Epidermal melanocyte (primary cell): ENCODE data around the gene SYN1.
"Not testable (repeated sequence)": the region's sequence is repeated elsewhere in the genome, so short reads cannot be mapped to it uniquely, and the experiment has no call there.

Experiments
- DNase-seq: peaks from one replicate; pipeline ENCODE4 v3.0.0; 2011; ENCODE audit warnings: low spot score; ENCODE audit not compliant: insufficient read length

Gene SYN1

DNA sequence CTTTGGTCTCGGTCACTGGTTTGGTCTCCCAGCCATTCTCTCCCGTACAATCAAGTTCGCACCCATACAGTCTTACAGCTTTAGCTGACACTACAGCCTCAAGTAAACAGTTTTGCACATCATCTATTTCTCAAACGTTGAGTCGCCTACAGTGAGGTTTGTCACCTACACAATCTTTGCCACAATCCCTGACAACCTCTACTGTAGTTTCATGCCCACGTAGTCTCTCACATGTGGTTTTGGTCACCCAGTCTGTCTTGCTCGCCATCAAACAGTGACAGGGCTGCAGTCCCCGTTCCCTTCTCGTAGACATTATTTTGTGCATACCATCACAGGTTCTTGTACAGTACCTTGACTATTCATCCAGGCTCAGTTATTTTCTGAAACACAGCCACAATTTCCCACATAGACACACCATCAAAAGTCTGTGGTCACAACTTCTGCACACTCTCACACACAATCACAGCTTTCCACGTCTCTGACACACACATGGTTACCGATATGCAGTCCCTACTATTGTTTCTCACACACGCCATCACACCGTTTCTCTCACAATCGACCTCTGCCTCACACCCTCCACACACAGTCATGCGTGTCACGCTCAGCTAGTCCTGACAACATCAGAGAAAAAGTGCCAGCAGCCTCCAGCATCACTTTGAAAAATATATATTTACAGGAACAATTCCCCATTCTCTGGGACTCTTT is 15.4 kb upstream of the SYN1 start:
- DNase-seq = no peak

DNA sequence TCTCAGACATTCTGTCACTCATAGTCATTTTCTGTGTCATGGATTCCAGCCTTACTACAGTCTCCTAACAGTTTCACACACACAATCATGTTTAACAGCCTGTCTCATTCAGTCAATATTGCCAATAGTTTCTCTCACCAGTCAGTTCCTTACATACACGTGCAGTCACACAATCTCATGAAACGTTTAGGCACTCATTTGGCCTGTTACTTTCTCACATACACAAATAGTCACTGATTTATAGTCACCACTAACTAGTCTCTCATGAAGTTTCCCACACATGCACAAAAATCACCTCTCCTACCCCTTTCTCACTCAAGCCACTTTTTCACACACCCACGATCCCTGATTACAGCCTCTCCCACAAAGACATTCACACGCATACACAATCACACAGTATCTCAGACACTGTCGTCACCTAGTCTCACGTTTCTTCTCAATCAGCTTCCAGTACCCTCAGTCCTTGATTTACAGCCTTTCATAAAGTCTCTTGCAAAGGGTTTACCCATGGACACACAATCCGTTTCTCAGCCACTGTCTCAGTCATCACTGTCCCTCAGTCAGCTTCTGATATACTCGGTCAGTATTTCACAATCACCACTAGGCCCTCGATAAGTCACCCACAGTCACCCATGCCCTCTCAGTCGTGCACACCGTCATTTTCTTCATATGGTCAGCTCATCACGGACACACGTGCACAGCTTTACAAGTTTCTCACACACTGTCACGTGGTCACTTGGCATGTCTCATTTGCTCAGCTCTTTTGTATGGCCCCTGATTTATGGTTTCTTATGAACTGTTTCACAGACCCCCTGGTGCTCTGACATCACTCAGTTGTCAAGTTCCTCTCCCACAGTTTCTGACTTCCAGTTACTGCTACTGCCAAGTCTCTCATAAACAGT is 14.3 kb upstream of the SYN1 start:
- DNase-seq = no peak

DNA sequence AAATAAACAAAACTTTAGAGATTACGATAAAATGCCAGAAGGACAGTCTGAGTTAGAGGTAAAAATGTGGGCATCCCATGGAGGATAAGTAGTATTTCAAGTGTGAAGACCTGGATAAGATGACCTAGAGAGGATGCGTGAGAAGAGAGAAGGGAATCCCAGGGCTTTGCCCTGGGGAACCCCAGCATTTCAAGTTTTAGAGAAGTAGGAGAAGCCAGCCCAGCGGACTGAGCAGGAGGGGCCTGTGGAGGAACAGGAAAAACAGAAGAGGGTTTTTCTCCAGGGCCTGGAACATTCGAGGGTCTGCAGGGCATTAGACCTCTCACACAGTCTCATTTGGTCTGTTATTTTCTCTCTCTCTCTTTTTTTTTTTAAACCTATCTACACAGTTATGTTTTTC is 13.0 kb upstream of the SYN1 start:
- no peak for DNase-seq

DNA sequence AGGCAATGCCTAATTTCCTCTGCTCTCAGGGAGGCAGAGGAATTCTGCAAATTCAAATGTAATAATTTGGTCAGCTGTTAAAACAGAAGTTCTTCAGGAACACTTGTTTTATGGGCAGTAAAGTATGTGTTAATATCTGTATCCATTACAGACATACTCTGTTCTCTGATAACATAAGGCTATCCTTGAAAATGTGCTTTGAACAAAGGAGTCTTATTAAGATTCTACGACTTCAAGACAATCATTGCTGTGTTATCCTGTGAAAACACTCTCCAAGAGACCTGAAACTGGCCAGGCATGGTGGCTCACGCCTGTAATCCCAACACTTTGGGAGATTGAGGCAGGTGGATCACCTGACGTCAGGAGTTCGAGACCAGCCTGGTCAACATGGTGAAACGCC is 12.0 kb upstream of the SYN1 start:
- no peak for DNase-seq

DNA sequence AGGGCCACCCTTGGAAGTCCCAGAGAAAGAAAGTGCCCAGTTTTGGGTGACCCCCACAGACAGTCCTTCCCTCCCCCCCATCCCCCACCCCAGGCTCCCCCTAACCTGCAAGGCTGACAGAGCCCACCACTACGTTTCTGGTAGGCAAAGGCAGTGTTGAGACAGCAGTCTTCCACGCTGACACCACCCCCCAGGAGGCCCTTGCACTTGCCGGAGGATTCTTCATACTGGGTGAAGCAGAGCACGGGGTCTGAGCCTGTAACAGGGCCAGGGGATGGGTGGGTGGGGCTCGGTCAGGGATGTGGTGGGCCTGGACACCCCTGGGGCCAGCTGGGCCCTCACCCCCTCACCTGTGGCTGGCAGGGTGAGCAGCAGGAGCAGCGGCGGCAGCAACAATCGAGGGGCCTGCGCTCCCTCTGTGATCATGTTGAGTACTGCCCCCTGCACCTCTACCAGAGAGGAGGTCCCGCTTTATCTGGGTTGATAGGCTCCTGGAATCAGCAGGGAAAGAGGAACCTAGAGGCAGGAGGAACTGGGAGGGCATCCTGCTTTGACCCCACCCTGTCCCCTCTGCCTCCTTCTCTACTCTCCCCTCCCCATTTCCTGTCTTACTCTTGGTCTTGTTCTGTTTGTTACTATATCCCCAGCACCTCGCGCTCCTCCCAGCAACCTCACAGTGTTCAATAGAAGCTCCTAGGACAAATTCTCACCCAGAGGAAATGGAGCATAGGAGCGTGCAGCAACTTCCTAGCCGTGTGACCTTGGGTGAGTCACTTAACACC is 10.0 kb upstream of the SYN1 start, which contains the start of gene CFP:
CFP (minus strand) TSS at position 512 of the 782 bp plus-strand sequence; CDS start at position 426, 86 bp downstream.
- DNase-seq = no peak

DNA sequence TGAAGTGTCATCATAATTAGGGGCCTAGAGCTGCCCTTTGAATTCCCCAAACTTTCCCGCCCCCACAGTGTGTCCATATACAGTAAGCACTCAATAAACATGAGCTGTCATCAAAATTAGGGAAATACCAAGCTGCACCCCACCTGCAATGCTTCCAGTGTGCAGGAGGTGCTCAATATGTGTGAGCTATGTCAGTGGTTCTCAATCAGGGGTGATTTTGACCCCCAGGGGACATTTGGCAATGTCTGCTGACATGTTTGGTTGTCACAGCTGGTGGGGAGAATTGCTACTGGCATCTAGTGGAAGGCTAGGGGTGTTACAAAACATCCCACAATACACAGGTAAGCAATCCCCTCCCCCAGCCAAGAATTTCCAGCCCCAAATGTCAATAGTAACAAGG is 9.3 kb upstream of the SYN1 start:
- DNase-seq = no peak

DNA sequence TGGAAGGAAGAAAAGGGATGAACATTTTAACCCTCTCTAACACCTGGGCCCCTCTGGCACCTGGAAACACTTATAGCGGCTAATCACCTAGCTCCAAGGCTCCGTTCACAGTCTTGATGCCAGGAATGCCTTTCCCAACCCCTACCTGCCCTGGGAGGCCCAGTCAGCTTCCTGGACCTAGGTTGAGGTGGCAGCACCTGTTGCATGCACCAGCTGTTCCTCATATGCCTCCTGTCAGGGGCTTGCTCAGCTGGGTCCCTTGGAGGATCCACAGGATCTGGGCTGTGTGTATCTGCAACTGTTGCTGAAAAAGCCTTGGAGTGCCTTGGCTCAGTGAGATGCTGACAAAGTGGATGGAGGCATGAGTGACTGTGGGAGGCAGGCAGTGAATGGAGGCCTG is 5.7 kb upstream of the SYN1 start:
- DNase-seq = no peak

DNA sequence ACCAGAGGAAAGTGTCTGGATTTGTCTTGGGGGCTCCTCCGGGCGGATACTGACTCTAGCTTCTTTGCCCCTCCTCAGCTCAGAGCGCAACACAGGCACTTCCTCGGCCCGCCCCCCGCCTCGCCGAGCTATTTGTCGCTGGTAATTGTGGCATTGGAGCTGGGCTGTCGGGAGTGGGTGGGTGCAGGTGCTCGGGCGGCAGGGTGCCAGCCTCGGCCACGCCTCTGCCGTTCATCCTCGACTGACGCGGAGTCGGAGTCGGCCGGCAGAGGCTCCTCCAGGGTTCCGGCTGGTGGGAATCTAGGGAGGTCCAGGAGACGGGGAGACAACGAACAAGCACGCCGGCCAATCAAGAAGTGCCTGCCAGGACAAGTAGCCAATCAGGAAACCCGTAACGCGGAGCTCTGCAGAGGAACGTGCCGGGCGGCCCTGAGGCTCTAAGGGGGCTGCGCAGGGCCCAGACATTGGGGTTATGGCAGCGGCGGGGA is 3.9 kb upstream of the SYN1 start:
- peak; percentile 71 for DNase-seq

DNA sequence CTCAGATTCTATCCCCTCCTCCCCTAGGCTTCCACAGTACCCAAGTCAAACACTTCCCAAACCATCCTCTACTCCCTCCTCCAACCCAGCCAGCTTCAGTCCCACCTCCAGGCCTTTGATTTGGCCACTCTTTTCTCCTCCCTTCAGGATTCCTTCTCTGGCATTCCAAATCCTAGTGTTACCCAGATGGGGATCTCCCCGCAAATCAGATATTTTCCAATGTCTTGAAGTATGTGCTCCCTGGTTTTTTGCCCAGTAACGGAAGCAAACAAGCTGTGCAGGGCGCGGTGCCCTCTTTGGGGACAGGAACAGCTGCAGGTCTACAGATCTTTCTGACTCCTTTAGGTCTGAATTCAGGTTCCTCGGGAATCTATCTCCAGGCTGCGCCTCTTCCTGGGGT is 2.2 kb upstream of the SYN1 start:
- DNase-seq = no peak

DNA sequence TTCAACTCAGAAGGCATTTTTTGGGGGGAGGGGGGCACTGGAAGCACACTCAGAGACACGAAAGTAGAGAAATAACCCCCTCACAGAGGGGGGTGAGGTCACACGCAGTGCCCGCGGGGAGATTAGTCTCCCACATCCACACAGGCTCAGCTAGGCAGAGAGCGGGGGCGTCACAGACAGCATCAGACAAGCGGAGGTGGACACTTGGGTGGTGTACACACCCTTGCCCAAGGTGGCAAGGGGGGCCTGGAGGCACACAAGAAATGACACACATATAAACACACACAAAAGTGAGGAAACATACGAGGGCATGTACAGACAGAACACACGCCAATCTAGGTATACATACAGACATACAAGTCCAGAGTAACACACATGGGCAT is 637 bp upstream of the SYN1 start:
- DNase-seq = no peak

DNA sequence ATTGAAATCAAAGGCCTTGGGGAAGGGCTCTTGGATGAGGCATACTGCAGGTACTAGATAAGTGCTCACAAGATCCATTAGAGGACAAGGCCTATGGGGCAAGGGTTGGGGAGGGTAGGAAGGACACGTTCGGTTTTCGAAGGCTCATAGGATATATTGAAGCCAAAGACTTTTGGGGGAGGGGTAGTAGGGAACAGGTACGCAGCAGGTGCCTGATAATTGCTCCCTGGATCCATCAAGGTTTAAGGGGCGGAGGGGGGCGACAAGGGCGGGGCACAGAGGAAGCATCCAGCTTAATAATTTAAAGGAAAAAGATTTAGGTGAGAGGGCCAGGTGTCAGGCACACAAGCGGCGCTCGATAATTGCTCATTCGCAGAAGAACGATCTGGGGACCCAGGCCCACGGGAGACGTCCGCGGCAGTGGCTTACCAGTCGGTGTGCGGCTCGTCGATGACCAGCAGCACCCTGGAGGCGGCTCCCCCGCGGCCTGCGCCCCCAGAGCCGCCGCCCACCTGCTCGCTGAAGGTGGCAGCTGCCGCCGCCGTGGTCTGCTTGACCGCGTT is 653 bp downstream of the SYN1 start:
- no peak for DNase-seq

DNA sequence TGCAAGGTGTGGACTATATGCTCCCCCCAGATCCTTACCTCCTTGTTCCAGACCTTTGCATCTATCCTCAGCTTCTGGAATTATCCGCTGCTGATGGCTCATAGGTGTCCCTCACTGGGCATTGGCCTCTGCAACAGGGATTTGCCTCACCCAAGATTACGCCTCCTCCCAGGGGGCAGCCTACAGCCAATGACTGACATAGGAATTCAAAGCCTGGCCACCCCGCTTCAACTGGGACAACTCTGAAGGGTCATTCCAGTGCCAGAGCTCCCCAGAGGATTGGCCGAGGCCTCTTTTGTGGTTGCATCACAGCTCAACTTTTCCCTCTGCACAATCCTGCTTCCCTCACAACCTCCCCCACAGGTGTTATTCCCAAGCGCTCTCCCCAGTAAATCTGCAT is 5.0 kb downstream of the SYN1 start:
- no peak for DNase-seq

DNA sequence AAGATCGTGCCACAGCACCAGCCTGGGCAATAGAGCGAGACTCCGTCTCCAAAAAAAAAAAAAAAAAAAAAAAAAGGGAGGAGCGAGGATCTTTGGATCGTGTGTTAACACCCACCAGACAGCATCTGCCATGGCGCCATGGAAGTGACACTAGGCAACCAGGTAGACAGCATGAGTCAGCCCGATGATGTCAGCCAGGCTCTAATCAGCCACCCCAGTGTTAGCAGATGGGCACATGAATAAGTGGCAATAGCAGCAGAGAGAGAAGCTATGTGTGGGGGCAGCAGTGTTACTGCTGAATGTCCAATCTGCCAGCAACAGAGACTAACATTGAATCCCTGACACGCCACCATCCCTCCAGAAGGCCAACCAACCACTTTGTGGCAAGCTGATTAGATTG is 6.6 kb downstream of the SYN1 start:
- no peak for DNase-seq

DNA sequence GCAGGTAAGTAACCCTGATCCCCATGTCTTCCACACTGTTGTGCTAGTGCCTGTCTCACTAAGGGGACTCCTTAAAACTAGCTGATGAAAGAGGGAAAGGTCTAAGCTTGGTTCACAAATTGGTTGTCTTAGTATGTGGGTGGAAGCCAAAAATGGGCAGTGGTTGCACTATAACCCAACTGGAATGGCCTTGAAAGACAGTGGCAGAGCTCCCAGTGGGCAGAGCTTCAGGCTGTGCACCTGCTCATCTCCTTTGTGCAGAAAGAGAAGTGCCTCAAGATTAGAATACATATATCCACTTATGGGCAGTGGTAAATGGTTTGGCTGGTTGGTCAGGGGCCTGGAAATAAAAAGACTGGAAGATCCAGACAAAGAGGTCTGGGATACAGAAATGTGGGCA is 7.2 kb downstream of the SYN1 start:
- DNase-seq = no peak

DNA sequence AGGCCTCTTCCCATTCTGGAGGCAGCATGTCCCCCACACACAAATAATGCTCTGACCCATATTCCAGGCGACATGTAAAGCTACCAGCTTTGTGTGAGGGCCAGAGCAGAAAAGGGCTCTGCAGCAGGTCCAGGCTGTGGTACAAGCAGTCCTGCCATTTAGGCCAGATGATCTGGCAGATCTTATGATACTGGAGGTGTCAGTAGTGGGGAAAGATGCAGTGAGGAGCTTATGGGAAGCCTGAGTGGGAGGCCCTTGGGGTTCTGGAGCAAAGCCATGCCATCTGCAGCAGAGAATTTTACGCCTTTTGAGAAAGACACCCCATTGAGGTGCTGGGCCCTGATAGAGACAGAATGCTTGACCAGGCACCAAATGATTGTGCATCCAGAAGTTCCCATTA is 7.7 kb downstream of the SYN1 start:
- DNase-seq = no peak

DNA sequence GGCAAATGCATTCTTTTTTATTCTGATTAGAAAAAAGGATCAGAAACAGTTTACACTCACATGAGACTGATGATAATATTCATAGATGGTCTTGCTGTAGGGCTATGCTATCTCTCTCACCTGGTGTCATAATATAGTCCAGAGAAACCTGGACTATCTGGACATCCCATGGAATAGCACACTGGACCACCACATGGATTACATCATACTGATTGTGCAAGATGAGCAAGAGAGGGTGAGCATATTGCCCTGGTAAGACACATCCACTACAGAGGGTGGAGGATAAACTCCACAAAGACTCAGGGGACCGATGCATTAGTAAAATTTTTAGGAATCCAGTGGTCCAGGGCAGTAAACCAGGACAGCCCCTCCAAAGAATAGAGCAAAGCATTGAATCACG is 8.2 kb downstream of the SYN1 start:
- no peak for DNase-seq

DNA sequence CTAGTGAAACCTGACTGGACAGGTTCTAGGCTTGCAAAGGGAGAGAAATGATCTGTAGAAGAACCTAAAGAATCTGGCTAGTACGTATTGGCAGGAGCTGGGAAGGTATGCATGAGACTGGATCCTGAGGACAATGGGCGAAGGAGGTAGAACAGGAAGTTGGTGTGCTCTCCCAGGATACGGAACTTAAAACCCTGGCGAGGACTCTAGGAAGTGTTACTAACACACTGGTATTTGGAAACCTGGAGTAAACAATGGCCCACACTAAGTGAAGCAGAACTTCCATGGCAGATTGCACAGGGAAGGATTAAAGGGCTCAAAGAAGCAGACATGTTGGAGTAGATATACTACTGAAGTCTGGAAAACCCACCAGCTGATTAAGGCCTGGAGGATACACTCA is 9.1 kb downstream of the SYN1 start:
- DNase-seq = no peak

DNA sequence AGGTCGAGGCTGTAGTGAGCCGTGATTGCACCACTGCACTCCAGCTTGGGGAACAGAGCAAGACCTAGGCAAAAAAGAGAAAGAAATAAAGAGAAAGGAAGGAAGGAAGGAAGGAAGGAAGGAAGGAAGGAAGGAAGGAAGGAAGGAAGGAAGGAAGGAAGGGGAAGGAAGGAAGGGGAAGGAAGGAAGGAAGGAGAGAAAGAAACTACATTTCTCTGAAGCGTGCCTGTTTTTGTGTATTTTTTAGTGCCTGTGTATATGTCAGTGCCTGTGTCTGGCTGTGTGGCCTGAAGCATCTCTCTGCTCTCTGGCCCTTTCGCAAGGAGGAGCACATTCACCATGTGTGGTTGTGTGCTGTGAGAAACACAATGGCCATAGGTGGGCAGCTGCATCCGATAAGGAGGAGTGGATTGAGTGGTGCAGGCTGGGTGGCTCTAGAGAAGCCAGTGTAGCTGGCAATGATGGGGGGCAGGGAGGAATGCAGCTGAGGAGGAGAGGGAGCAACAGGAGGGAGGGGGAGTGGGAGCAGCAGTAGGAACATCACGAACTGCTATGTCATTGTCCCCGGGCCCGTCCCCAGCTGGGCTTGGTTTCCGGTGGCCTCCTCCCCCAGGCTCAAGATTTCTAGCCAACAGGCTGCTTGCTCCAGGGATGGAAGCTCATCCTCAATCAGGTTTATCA is 11.4 kb downstream of the SYN1 start:
- no peak for DNase-seq

DNA sequence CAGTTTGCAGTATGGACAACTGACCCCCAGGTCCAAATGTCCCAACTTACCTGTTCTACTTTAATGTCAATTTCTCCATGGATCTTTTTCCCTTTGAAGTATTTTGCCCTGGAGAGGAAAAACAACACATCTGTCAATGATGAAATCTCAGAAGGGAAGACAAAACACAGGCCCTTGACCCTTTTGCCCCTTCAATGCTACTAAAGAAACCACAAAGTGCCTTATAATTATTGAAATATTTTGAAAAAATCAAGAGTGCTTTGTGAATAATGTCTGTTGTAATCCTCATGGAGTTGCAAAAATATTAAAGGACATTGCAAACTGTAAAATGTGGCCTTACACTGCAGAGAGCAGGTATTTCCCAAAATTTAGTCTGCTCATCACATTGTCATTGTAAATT is 12.6 kb downstream of the SYN1 start:
- DNase-seq = no peak

DNA sequence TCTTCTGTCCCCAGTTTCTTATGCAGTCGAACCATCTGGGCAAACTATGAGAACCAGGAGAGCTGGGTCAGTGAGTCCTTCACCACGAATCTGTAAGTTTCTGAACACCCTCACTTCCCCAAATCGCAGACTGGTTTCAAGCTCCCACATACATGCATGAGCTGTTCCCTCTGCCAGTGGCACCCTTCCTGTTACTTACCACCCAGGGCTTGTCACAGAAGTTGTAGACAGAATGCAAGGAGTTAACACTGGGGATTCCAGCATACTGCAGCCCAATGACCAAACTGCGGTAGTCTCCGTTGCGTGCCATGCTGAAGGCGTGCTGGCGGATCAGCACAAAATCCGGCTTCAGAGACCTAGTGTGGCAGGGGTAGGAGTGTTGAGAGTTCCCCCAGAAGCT is 14.6 kb downstream of the SYN1 start:
- DNase-seq = no peak

DNA sequence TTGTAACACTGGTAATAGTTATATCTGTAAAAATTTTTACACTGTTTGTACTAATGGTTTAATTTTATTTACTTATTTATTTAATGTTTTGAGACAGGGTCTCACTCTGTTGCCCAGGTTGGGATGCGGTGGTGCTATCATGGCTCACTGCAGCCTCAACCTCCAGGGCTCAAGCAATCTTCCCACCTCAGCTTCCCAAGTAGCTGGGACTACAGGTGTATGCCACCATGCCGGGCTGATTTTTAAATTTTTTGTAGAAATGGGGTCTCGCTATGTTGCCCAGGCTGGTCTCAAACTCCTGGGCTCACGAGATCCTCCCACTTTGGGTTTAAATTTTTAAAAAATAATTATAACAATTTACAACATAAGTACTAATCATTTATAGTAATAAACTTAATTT is 16.5 kb downstream of the SYN1 start:
- DNase-seq = not testable (repeated sequence)
